ENCODE results near the gene SCN3B.

GRCh38 chr11:123624974-123625373, 29.4 kb downstream of the SCN3B start:
- no peak for TF ChIP-seq POLR2AphosphoS5 (IDR thresholded peaks at IDR 0.05; ENCODE audit: low read depth, low read length)
- TF ChIP-seq POLR2A (IDR thresholded peaks at IDR 0.05; ENCODE audit: low read depth, low read length) = no peak
